ENCODE data around the gene OR52N5. TPM values are rescaled to one million over a fixed set of nuclear protein-coding genes. Genes with fewer than 3 reads are reported as not detected.

The OR52N5 gene
- total RNA-seq, 6 experiments from 2014 or later: not detected

- TF ChIP-seq CTCF (IDR thresholded peaks at IDR 0.05): no peak
- Mint-ChIP-seq H3K4me3 (no peak overlapping the region), H3K27ac (no peak overlapping the region), H3K27me3 (ENCODE audit: insufficient read depth) (peaks cover 17% of the 10 kb centered on the region; the same call in 1 of the 2 replicates), H3K36me3 (ENCODE audit: low read depth) (no peaks in the 10 kb centered on the region), H3K9me3 (no peaks in the 10 kb centered on the region), H3K4me1 (ENCODE audit: low read depth) (no peaks in the 10 kb centered on the region)
- no peak for DNase-seq
Measured at GRCh38 chr11:5726351-5726750, 56.8 kb downstream of the OR52N5 start.

Other genes with a start within 250 kb of the OR52N5 start
- not detected for gene OR52H1, start 234.8 kb downstream of the OR52N5 start, total RNA-seq (2021; fragmentation: NEBNext Ultra II Directional; extraction: Animal tissue kit (Norgen Biotek cat#: 25700))
- not detected for gene OR52B6, start 202.5 kb downstream of the OR52N5 start, total RNA-seq (2021; fragmentation: NEBNext Ultra II Directional; extraction: Animal tissue kit (Norgen Biotek cat#: 25700))
- gene TRIM6, start 186.7 kb downstream of the OR52N5 start, total RNA-seq (2021; fragmentation: NEBNext Ultra II Directional; extraction: Animal tissue kit (Norgen Biotek cat#: 25700)): 1 to 10 TPM; 4.0 to 9.0 (median 6.6) TPM
- 1 to 10 TPM; 3.8 to 6.9 (median 4.9) TPM for gene TRIM34, start 158.4 kb downstream of the OR52N5 start, total RNA-seq (2021; fragmentation: NEBNext Ultra II Directional; extraction: Animal tissue kit (Norgen Biotek cat#: 25700))
- gene TRIM5, start 98.3 kb downstream of the OR52N5 start, total RNA-seq (2021; fragmentation: NEBNext Ultra II Directional; extraction: Animal tissue kit (Norgen Biotek cat#: 25700)): 10 to 100 TPM; 35.7 to 49.4 (median 43.5) TPM
- 100 to 1,000 TPM in 5 of 6 experiments, 10 to 100 TPM in 1; 77.9 to 131 (median 118) TPM for gene TRIM22, start 93.6 kb downstream of the OR52N5 start, total RNA-seq (2021; fragmentation: NEBNext Ultra II Directional; extraction: Animal tissue kit (Norgen Biotek cat#: 25700))
- not detected for gene OR56B1, start 46.9 kb downstream of the OR52N5 start, total RNA-seq (2021; fragmentation: NEBNext Ultra II Directional; extraction: Animal tissue kit (Norgen Biotek cat#: 25700))
- not detected for gene OR52N4, start 29.1 kb downstream of the OR52N5 start, total RNA-seq (2021; fragmentation: NEBNext Ultra II Directional; extraction: Animal tissue kit (Norgen Biotek cat#: 25700))
- not detected for gene OR52N1, start 7.9 kb upstream of the OR52N5 start, total RNA-seq (2021; fragmentation: NEBNext Ultra II Directional; extraction: Animal tissue kit (Norgen Biotek cat#: 25700))
- gene OR52N2, start 25.6 kb upstream of the OR52N5 start, total RNA-seq (2021; fragmentation: NEBNext Ultra II Directional; extraction: Animal tissue kit (Norgen Biotek cat#: 25700)): not detected
- not detected for gene OR52E6, start 58.5 kb upstream of the OR52N5 start, total RNA-seq (2021; fragmentation: NEBNext Ultra II Directional; extraction: Animal tissue kit (Norgen Biotek cat#: 25700))
- gene OR52E8, start 74.3 kb upstream of the OR52N5 start, total RNA-seq (2021; fragmentation: NEBNext Ultra II Directional; extraction: Animal tissue kit (Norgen Biotek cat#: 25700)): not detected
- not detected for gene OR52E4, start 97.3 kb upstream of the OR52N5 start, total RNA-seq (2021; fragmentation: NEBNext Ultra II Directional; extraction: Animal tissue kit (Norgen Biotek cat#: 25700))
- not detected for gene OR52E5, start 109.9 kb upstream of the OR52N5 start, total RNA-seq (2021; fragmentation: NEBNext Ultra II Directional; extraction: Animal tissue kit (Norgen Biotek cat#: 25700))
- gene OR56A3, start 158.9 kb upstream of the OR52N5 start, total RNA-seq (2021; fragmentation: NEBNext Ultra II Directional; extraction: Animal tissue kit (Norgen Biotek cat#: 25700)): not detected
- gene OR56A5, start 185.1 kb upstream of the OR52N5 start, total RNA-seq (2021; fragmentation: NEBNext Ultra II Directional; extraction: Animal tissue kit (Norgen Biotek cat#: 25700)): not detected
- not detected for gene OR52L1, start 203.6 kb upstream of the OR52N5 start, total RNA-seq (2021; fragmentation: NEBNext Ultra II Directional; extraction: Animal tissue kit (Norgen Biotek cat#: 25700))
- gene OR56A4, start 223.6 kb upstream of the OR52N5 start, total RNA-seq (2021; fragmentation: NEBNext Ultra II Directional; extraction: Animal tissue kit (Norgen Biotek cat#: 25700)): not detected
- gene OR56A1, start 247.4 kb upstream of the OR52N5 start, total RNA-seq (2021; fragmentation: NEBNext Ultra II Directional; extraction: Animal tissue kit (Norgen Biotek cat#: 25700)): not detected